ENCODE results near the gene IER5.

IER5 gene

GRCh38 chr1:181077576-181078242 is 10.8 kb upstream of the IER5 start:
- DNase-seq = no peak

GRCh38 chr1:181079382-181079781 is 9.1 kb upstream of the IER5 start:
- DNase-seq = no peak

GRCh38 chr1:181079920-181080319 is 8.6 kb upstream of the IER5 start:
- no peak for DNase-seq

- no peak for DNase-seq
Observed at GRCh38 chr1:181080556-181080955, 7.9 kb upstream of the IER5 start.

GRCh38 chr1:181081395-181081794 is 7.1 kb upstream of the IER5 start:
- no peak for DNase-seq

- peak; percentile 49 for DNase-seq
Observed at GRCh38 chr1:181083842-181084605, 4.5 kb upstream of the IER5 start.

GRCh38 chr1:181084606-181084969 is 3.9 kb upstream of the IER5 start:
- no peak for DNase-seq

- no peak for DNase-seq
Observed at GRCh38 chr1:181086091-181086490, 2.4 kb upstream of the IER5 start.

- no peak for DNase-seq
Observed at GRCh38 chr1:181086926-181087325, 1.6 kb upstream of the IER5 start.

- no peak for DNase-seq
Observed at GRCh38 chr1:181087400-181087901, 1.0 kb upstream of the IER5 start.

GRCh38 chr1:181089017-181089675 is 646 bp downstream of the IER5 start:
- no peak for DNase-seq

GRCh38 chr1:181089676-181090544 is 1.4 kb downstream of the IER5 start:
- DNase-seq = no peak

- no peak for DNase-seq
Observed at GRCh38 chr1:181090641-181091126, 2.2 kb downstream of the IER5 start.

- DNase-seq = no peak
Observed at GRCh38 chr1:181091309-181092040, 3.0 kb downstream of the IER5 start.

GRCh38 chr1:181092056-181092455 is 3.6 kb downstream of the IER5 start:
- DNase-seq = no peak

- no peak for DNase-seq
Observed at GRCh38 chr1:181092883-181093458, 4.5 kb downstream of the IER5 start.

- no peak for DNase-seq
Observed at GRCh38 chr1:181094416-181095212, 6.1 kb downstream of the IER5 start.

GRCh38 chr1:181095260-181095659 is 6.8 kb downstream of the IER5 start:
- DNase-seq = no peak

GRCh38 chr1:181095763-181096184 is 7.3 kb downstream of the IER5 start:
- no peak for DNase-seq

- peak; percentile 57 for DNase-seq
Observed at GRCh38 chr1:181097242-181097641, 8.7 kb downstream of the IER5 start.

Data from NCI-H1694 (cell line).